ENCODE measurements around the gene LY9.

Gene LY9

DNA sequence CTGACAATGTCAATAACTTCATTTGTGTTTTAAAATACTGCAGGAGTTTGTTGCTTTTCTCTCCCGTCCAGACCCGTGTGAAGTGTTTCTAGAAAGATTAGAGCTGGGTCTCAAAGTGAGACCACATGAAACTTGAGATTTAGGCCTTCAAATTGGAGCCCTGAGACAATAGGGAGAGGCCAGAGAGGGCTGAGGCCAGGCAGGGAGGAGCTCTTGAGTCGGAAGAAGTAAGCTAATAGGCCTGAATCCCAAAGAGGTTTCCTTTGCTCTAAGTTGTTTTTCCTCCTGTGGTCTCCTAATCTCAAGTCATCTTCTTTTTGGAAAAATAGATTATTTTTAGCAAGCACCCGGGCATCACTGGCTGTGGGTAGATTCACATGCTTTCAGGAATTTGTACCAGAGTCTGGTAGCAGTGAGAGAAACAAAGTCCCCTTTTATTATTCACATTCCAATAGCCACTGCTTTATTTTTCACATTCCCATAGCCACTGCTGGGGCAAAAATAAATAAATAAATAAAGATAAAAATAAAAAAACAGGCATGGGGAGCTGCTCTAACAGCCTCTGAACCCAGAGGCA is 41.1 kb downstream of the LY9 start:
- no peak for DNase-seq

DNA sequence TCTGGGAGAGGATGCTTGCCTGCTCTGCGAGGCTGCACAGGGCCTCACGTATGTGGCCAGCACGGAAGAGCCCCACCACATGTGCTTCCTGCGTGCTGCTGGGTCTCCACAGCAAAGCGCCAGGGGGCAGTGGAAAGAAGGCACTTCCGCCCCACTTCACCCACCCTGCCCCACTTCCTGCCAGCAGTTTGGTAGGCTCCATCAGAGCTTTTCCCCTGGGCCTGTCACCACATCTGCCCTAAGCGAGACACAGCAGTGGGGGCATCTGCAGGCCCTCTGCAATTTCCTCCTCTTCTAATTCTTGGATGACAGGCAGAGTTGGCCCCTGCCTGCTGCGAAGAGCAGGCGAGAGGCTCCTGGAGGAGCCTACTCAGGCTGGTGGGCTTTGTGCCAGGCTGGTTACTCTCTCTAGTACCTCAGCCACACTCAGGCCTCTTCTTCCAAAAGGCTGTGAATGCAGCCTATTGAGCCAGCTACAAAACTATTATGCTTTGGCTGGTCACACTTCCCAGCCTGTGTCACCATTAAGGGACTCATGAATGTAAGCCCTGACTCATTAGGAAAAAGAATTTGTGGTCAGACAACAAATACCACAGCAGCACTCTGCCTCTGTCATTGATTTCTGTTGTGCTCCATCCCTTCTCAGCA is 41.7 kb downstream of the LY9 start:
- peak; percentile 78 for DNase-seq

DNA sequence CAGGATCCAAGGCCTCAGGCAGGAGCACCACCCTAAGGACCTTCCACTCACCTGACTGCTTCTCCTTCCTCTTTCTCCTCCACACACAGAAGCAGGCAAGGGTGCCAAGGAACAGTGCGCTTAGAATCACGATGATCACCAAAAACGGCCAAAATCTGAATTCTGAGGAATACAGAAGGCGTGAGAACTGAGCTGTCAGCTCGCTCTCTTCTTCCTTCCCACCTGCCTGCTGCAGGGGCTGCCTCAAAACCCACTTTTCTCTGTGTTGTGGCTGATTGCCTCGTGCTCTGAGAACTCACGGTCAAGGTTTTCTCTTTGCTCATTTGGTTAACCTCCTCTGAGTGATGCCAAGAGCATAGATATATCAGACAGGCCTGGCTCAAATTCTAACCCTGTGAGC is 42.9 kb downstream of the LY9 start:
- no peak for DNase-seq

DNA sequence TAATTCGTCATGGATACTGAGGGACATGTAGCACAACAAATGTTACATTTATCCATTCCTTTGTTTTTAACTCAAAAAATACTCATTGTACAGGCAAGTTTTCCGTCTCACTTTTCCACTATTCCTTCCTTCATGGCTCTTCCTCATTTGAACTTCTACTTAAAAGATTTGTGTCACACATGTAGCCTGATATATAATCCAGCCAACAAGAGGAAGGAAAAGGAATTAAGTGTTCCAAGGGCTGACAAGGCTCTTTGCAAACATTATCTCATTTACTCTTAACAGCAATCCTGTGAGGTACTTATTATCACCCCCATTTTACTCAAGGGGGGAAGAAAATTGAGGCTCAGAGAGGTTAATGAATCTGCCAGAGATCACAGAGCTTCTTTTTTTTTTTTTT is 43.8 kb downstream of the LY9 start:
- no peak for DNase-seq

DNA sequence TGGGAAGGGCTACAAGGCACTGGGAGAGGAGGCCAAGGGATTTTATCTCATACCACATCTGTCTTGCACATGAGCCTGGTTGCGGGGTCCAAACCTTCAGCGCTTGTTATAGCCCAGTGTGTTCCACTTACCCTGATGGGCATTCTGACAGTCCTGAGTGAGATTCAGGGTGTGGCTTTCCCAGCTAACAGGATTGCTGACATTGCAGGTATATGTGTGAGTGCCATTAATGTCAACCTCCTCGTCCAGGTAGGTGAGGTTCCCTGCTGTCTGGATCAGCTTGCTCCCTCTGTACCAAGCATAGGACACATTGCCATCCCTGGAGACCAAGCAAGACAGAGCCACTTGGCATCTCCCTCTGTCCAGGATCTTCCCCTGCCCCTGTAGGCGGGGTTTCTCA is 45.1 kb downstream of the LY9 start:
- DNase-seq: no peak

DNA sequence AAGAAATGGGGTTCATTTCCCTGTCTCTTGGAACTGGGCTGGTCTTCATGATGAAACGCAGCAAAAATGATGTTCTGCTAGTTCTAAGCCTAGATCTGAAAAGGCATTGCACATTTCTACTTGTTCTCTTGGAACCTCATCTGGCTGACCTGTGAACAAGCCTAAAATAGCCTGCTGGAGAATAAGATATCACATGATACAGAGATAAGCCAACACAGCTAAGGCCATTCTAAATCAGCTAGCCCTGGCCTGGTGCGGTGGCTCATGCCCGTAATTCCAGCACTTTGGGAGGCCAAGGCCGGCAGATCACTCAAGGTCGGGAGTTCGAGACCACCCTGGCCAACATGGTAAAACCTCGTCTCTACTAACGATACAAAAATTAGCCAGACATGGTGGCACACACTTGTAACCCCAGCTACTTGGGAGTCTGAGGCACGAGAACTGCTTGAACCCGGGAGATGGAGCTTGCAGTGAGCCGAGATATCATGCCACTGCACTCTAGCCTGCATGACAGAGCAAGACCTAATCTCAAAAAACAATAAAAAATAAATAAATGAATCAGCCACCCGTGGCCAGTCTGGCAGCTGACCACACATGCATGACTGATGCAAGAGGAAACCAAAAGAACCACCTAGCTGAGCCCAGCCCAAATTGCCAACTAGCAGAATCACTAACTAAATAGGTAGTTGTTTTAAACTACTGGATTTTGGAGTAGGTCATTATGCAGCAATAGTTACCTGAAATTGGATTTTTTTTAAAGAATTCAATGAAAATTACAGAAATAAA is 48.7 kb downstream of the LY9 start:
- DNase-seq: no peak

DNA sequence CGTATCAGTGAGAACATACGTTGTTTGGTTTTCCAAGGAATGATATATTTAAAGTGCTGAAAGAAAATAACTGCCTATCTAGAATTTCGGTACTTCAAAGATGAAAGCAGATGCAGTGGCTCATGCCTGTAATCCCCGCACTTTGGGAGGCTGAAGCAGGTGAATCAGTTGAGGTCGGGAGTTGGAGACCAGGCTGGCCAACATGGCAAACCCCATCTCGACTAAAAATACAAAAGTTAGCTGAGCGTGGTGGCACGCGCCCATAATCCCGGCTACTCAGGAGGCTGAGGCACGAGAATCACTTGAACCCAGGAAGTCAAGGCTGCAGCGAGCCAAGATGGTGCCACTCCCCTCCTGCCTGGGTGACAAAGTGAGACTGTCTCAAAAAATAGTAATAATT is 50.3 kb downstream of the LY9 start:
- DNase-seq: no peak

DNA sequence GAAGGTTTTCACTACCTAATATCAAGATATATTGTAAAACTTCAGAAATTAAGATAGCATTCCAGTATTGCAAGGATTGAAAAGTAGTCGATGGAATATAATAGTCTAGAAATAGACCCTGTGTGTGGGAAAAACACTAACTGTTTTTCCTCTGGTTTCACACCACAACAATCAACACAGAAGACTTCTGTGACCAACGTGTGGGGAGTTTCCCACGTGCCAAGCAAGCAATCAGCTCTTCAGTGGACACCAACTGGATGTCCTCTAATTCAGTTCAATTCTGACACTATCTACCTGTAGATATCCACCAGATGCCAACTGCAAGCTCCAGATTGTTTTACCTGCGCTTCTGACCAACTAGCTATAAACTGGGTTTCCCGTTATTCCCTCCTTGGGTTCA is 54.6 kb downstream of the LY9 start:
- no peak for DNase-seq

DNA sequence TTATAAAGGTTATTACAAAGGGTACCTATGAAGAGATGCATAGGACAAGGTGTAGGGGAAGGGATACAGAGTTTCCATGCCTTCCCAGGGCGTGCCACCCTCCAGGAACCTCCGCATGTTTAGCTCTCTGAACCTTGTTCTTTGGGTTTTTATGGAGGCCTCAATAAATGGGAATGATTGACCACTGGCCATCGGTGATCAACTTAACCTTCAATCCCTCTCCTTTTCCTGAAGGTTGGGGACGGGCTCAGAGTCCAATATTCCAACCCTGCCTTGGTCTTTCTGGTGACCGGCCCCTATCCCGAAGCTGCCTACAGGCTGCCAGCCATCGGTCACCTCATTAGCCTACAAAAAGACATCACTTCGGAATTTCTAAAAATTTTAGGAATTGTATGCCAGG is 55.0 kb downstream of the LY9 start:
- no peak for DNase-seq

DNA sequence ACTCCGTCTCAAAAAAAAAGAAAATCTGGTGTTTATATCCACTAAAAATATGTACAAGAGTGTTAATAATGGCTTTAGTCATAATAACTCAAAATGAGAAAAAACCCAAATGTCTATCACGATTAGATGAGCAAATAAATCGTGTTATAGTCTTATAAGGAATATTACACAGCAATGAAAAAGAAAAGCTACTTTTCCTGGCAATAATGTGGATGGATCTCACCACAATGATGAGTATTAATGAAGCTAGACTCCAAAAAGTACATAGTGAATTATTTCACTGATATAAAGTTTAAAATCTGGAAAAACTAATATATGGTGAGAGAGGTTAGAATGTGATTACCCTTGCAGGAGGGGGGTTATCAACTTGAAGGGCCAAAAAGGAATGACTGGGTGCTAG is 57.0 kb downstream of the LY9 start:
- DNase-seq: no peak

DNA sequence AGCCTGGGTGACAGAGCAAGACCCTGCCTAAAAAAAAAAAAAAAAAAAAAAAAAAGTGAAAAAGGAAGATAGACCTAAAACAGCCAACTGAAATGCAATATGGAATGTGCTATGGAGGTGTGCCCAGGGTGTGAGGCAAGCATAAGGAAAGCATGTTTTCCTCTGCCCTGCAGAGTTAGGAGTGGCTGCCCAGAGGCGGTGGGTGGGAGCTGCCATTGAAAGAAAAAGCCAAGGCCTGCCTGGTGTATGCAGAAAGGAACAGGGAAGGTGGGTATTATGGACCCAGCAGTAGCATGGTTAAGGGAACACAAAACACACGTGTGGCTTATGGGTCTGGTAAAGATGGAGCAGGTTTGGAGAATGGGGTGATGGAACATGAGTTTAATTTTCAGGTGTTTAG is 57.8 kb downstream of the LY9 start:
- DNase-seq: no peak

DNA sequence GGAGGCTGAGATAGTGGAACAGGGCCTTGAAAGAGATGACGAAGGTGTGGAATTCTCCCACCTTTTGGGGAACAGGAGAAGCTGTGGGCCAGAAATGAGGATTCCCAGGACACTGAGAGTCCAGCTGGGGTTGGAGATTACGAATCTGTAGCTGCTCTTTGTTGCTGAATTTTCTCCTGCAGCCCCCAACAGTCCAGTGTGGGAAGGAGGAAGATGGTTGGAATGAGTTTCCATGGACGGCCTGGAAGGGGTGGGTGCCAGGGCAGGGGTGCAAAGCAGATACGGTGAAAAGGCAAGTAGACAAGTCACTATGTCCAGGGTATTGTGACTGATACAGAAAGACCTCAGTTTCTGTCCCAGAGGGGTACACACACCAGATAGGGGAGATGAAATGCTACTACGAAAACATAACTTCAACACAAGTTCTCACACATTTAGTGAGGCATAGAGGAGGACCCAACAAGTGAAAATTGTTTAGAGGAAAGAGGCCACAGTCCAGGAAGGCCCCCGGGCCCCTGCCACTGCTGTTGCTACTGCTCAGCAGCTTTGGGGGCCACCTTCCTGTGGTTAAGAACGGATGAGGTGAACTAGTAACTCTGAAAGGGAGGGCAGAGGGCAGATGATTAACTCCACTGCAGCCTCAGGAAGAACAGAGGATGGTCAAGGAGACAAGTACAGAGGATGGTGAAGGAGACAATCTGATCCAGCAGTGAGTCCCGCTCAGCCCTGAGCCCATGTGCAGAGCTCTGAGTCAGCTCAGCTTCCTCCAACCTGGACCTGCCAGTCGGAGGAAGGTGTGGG is 59.4 kb downstream of the LY9 start:
- DNase-seq: no peak

DNA sequence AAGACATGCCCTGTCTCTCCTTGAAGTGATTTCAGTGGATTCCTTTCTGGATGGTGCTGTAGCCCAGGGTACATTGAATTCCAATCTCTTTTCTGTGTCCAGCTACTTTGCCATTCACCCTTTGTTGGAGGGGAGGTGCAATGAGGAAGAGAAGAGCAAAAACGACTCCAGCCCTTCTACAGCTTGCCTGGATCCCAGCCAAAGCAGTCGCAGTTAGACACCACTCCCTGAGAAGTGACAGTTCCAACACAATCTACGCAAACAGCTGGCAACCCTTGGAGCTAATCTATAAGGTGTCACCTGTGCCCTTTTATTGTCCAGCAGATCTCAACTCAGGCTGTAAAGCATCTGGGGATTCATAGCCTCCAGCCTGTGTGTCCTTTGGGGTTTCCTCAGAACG is 62.1 kb downstream of the LY9 start:
- DNase-seq: no peak

DNA sequence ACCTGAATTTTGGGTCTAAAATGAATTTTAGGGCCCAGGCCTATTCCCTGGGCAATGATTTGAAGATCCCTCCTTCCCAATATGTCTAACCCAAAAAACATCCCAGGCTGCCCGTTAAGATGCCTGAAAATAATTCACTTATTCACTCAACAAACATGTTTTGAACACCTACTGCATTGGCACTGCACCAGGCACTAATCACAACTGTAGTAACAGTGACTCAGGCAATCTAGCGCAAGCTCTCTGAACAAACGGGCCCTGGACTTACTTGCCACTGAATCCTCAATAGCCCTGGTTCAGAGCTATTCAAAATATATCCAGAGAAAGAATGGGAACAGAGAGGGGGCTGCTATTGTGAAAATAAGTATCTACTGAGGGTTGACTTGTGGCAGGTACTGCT is 62.5 kb downstream of the LY9 start:
- DNase-seq: no peak

DNA sequence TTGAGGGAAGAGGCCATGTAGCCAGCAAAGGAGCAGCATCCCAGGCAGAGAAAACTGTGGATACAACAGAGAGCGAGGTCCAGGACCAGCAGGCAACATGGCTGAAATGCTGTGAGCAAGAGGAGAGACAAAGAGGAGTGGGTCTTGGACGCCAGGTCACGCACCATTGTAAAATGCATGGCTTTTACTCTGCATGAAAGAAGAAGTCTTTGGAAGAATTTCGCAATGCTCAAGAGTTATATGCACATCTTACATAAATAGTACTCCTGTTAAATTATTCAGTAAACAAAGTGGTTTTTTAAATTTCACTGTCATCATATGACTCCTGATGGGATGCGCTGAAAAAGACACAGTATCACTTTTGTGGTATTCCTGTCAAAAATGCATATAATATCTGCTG is 63.2 kb downstream of the LY9 start:
- DNase-seq: no peak

DNA sequence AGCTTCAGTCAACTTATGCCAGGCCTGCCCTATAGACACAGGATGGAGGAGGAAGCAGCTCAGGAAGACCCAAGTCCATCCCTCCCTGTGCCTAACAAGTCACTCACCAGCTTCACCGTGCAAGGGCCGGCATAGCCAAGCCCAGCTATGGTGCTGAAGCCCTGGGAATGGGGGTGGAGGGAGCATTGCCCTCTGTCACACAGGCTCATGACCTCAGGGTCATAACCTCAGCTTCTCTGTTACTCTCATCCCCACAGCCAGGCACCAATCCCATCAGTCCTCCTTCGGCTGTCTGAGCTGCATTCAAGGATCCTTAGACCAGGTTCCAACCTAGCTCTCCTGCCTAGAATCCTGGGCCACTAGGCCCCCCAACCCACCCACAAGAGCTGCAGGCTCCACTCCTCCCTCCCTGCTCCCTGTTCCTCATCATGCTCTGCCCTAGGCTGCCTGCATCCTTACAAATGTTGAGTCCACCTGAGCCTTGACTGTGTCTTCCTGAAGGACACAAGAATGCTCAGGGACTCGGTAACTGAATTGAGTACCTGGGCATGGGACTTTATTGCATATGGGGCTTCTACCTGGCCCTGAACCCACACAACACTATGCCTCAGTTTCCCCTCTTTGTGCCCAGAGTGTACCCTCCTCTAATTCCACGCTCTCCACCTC is 65.0 kb downstream of the LY9 start:
- DNase-seq: no peak

DNA sequence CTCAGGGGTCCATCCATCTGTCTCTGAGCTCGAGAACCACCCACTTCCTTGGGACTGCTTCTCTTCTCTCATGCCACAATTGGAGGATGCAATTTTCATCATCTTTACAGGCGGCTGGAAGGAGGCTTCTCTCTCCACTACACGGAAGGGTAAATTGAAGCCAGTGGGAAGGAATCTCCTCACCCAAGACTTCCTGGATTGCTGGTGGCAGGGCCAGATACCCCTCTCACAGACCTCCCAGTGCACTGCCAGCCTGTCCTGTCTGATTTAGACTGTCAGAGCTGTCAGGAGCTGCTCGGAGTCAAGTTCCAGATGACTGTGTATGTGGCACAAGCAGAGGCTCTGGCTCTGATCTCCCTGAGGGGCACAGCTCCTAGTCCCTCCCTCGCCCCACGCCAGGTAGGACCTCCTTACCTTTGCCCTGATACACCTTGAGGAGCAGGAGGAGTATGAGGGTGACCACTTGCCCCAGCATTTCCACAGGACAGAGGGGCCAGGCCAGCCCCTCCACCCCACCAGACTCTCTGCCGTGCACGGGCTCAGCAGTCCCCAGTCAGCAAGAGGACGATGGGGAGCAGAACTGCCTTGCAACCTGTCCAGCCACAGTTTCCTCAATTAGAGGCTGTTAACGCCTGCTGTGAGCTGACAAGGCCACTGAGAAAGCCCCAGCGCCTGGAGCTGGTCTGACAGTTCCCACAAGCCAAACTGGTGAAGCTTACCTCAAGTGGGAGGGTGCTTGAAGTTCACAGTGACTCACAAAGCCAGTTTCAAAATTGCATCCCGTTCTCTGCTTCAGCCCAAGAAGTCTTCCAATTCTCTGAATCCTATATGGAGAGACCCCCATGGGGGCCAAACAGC is 66.5 kb downstream of the LY9 start, which contains the start of gene CD244:
TSS of gene CD244 (minus strand) at position 685 of the 858 bp plus-strand sequence. CDS start at position 475, 210 bp downstream.
- DNase-seq: peak; percentile 53

DNA sequence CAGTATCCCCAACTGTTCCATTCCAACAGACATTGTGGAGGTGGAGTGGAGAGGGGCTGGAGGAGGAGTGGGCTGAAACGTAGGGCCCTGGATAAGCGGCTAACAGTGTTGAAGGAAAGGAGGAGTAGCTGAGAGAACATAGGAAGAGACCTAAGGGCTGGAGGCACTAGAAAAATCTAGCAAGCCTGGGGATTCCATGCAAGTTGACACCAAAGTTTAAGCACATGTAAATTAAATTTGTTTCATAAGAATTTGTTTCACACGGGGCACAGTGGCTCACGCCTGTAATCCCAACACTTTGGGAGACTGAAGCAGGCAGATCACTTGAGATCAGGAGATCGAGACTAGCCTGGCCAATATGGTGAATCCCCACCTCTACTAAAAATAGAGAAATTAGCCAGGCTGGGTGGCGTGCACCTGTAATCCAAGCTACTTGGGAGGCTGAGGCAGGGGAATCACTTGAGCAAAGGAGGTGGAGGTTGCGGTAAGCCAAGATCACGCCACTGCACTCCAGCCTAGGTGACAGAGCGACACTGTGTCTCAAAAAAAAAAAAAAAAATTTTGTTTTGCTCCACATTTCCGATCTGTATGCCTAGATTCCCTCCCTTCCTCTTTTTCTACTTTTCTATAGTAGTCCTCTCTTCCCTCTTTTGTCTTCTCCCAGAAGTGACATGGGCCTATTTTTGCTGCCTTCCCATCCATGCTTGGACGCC is 67.2 kb downstream of the LY9 start:
- no peak for DNase-seq

DNA sequence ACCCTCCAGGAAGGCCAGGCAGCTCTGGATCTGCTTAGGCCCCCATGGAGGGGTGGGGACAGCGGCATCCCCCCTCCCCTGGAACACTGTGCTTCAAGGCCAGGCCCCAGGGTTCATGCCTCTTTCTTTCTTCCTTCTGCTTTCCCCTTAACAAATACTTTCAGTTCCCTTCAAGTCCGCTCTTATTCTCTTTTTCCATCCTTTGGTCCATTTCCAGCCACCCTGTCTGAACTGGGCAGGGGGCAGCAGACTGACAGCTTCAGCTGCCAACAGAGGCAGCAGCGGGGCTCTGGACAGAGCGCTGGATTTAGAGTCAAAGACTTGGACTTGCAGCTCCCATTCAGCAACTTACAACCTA is 67.8 kb downstream of the LY9 start:
- no peak for DNase-seq

DNA sequence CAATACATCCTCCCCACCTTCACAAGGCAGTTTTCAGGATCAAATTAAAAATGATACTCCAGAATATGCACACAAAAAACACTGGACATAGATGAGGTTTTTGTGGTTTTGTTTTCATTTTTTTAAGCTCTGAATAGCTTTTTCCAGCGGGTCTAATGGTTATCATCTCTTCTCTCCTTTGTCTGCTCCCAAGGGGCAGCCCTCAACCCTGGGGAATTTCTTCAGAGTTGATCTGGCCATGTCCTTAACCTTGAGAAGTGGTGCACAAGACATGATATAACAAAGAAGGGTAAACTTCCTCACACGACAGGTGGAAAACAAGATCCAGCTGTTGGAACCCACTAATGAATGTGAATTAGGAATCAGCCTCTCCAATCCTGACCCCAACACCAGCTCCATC is 68.2 kb downstream of the LY9 start:
- DNase-seq: no peak

DNA sequence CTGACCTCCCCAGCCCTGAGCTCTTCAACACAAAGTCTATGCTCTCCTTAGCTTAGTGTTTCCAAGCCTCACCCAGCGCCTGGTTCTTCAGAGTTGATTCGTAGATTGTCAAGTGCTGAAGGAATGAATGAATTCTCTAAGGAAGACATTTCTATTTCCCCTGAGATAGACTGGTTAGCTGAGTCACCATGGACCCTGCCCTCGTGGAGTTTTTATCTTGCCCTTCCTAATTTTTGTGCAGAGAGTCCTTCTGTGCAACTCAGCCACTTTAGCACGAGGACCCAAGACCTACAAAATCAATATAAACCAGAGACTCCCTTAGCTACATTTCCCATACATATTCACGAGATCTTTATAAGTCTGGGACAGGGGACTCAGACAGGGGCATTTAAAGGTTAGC is 69.4 kb downstream of the LY9 start:
- DNase-seq: no peak

Measured in stimulated activated CD4-positive, alpha-beta T cell treated with anti-CD3 and anti-CD28 coated beads, Interleukin-1b, Interleukin-23, amount 100 ng/mL, for 48 hours (primary cell).